ENCODE data around the gene VHLL.
A peak's percentile ranks its signal among the peaks of the same experiment; 100 is the strongest.
"Not testable (repeated sequence)": the region's sequence is repeated elsewhere in the genome, so short reads cannot be mapped to it uniquely, and the experiment has no call there.

Gene VHLL

DNA sequence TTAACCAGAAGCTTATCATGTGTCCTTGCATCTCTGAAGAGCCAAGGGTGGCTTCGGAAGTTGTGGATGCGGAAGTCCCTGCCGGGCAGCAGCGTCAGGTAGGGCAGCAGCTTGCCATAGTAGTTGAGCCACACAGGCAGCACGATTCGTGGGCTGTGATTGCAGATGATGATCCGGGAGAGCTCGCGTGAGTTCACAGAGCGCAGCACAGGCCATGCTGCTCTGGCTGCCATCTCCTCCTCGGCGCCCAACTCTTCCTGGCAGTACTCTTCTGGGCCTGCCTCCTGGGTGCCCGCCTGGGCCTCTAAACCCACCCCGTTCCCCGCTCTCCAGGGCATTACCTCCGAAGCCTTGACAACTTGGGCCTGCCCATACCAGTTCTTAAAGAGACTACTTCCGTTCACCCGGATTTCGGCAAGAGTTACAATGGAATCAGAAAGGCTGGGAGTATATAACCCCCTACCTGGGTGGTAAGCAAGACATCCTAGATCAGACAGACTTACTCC, at the start of gene VHLL:
TSS of gene VHLL (minus strand) at position 456 of the 506 bp plus-strand sequence. CDS start at position 338, 118 bp downstream.
- no peak for DNase-seq (ENCODE audit: low spot score)

DNA sequence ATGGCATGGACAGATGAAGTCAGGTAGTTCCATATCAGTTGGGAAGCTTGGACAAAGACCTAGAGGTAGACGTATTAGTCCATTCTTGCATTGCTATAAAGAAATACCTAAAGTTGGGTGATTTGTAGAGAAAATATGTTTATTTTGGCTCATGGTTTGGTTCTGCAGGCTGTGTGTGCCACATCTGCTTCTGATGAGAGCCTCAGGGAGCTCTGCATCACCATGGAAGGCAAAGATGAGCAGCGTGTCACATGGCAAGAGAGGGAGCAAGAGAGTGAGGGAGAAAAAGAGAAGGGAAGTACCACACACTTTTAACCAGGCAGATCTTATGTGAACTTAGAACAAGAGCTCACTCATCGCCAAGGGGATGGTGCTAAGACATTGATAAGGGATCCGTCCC, 48.2 kb upstream of the VHLL start:
- peak; percentile 71 for DNase-seq (ENCODE audit: low spot score)

DNA sequence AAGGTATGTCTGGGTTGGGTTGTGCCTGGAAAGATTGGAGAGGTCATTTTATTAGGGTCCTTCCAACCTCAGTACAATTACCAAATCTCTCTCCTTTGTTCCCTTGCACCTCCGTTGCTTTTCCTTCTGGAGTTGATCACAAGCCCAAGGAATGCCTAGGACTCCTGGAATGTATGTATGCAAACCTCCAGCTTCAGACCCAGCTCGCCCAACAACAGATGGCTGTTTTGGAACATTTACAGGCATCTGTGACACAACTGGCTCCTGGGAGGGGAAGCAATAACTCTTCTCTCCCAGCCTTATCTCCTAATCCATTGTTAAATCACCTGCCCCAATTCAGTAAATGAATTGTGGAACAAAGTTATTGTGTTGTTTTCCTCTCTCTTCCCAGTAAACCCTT, 47.5 kb upstream of the VHLL start:
- DNase-seq (ENCODE audit: low spot score) = peak; percentile 84

DNA sequence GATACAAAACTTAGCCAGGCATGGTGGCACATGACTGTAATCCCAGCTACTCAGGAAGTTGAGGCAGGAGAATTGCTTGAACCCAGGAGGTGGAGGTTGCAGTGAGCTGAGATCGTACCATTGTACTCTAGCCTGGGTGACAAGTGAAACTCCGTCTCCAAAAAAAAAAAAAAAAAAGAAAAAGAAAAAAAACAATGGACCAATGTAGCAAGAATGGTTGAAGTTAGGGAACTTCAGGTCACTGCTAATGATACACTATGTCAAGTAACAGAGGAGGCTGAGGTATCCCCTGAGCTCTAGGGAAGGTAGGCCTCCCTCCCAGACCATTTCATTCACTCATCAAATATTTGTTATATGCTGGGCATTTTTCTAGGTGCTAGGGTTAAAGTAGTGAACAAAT, 46.9 kb upstream of the VHLL start:
- DNase-seq (ENCODE audit: low spot score) = not testable (repeated sequence)

DNA sequence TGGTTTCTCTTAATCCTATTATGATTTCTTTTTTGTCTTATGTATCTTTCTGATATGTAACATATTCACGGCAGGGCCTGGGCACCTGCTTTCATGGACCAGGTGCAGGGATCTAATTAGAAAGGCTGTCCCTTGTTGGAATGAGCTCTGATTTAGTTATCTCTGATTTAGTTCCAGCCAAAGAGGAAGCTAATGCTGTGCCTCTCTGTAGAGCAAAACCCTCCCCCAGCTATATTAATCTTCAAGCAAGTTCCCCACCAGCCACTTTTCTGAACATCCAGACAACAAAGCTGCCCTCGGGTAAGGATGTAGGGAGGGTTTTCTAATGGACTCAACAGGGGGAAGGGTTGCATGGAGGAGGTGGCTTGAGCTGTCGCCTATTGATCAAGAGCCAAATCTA, 45.3 kb upstream of the VHLL start:
- DNase-seq (ENCODE audit: low spot score) = no peak

DNA sequence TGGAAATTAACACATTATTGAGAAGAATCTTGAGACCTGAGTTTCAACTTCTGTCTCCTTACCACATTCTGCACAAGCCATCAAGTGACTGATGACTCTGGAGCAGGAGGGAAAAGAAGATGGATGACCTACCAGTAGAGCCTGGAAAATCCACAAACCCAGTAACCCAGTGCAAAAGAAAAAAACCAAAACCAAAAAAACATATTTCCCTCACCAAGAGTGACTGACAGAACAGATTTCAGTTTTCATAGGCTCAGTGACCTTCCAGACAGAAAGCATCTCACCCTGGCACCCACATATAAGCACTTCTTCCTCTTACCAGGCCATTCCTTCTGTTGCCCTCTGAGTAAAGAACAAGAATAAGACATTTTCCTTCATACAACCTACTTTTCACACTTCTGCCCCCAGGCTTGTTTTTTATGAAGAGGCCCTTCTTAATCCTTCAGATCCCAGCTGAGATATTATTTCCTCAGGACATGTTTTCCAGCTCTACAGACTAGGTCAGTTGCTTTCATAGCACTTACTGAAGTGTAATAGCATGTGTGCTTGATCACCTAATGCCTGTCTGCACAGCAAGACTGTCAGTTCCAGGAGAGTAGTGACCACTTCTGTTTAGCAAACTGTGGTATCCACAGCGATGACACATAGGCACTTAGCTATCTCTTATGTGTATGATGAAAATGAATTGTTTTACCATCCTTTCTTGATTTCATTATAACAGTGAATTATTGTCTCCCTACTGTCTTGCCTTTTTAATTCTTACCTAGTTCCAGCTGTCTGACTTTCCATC, 43.3 kb upstream of the VHLL start:
- DNase-seq (ENCODE audit: low spot score) = no peak

DNA sequence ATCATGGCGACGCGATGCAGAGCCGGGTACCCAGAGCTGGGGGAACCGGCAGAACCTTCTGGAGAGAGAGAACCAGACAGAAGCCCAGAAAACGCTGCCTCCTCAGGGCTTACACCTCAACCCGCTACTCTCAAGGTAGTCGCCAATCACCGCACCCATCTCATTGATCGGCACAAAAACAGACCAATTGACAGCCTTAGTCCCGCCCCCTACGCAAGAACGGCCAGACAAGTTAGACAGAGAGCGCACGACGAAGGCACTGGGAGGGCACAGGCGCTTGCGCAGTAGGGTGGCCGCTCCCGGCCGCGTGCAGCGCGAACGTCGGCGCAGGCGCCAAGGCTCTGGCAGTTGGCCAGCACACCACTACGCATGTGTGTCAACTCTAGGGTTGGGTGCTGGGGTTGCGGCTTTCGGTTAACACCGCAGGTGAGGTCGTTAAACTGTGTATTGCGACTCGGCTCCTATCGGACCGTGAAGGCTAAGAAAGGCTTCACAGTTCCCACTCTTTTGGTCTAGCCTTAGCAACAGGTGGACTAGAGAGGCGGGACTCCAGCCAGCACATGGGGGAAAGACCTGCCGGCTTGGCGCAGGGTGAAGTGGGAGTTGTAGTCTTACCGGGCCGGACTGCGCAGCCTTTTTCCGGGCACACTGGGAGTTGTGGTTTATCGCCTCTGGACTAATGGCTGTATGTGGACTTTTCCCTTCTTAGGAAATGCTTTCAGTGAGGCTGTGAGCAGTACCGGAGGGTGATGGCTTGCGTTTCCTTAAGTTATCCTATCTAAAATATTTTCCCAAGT, 39.3 kb upstream of the VHLL start, which contains the start of the genes CCT3 and TSACC:
TSS of gene CCT3 (minus strand) at position 113 of the 797 bp plus-strand sequence. CDS start at position 5, 108 bp downstream.
TSS of gene TSACC (plus strand) at position 347 of the 797 bp plus-strand sequence. CDS start 1,232 bp downstream, outside the sequence.
- peak; percentile 100 for DNase-seq (ENCODE audit: low spot score)

DNA sequence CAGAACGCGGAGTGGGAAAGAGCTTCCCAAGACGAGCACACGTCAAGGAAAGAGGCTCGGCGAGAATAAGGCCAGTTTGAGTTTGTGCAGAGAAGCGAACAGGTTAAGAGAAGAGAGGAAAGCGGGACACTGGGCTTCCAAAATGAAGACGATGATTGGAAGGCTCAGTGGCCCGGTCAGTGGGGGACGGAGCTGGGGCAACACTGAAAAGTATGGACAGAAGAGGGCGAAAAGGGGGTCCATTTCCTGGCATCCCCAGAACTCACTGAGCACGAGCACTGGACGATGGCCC, 38.7 kb upstream of the VHLL start:
- no peak for DNase-seq (ENCODE audit: low spot score)

DNA sequence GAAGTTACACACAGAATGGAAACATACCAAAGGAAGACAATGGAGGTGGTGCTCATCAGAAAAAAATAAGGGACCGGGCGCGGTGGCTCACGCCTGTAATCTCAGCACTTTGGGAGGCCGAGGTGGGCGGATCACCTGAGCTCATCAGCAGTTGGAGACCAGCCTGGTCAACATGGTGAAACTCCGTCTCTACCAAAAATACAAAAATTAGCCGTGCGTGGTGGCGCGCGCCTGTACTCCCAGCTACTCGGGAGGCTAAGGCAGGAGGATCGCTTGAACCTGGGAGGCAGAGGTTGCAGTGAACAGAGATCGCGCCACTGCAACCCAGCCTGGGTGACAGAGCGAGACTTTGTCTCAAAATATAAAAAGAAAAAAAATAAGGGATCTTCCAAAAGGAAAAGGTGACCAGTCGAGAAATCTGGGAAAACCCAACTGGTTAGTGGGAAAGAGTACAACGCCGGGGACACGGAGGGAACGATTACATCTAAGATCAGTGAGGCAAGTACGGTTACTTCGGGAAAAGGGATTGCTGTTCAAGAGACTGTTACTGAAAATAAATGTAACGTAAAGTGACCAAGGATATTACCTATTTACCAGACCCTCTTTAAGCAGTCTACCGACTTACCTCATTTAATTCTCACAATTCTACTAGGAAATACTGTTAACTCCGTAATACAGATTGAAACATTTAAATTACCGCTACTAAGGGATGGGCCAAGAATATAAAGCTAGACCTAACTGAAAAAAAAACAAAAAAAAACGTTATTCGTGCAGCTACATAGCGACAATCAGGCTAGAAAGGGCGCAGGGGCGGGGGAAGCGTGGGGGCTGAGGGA, 38.2 kb upstream of the VHLL start:
- no peak for DNase-seq (ENCODE audit: low spot score)

DNA sequence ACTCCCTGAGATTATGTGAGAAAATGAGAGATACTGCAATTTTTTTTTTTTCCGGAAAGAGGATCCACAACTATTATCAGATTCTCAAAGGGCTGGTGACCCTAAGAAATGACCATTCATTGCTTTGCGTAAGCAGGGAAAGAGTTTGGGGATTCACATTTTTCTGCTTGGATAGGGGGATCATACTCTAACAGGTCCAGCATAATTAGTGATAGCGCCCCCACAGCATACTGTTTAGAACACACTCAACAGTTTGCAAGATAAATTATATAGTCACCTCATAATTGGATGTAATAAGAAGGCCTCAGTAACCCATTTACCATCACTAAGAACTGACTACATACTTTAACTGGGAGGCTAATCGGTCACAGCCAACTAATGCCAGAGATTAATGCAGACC, 37.1 kb upstream of the VHLL start:
- no peak for DNase-seq (ENCODE audit: low spot score)

DNA sequence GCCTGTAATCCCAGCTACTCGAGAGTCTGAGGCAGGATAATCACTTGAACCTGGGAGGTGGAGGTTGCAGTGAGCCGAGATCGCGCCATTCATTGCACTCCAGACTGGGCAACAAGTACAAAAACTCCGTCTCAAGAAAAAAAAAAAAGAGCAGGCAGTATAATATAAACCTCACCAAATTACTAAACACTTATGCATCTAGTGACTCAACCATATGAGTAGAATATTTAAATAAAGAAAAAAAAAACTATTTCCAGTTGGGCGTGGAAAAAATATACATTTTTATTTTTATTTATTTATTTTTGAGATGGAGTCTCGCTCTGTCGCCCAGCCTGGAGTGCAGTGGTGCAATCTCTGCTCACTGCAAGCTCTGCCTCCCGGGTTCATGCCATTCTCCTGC, 24.1 kb upstream of the VHLL start:
- not testable (repeated sequence) for DNase-seq (ENCODE audit: low spot score)

DNA sequence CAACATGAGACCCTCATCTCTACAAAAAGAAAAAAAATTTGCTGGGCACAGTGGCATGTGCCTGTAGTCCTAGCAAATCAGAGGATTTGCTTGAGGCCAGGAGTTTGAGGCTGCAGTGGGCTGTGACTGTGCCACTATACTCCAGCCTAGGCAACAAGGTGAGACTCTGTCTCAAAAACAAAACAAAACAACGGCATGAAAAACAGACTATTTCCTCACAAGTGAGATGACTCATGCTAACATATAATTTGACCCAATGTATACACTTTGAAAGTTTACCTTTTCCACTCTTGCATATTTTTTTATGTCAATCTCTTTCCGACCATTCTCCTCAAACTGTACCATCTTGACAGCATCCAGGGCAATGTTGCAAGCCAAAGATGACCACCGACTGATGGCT, 21.5 kb upstream of the VHLL start:
- no peak for DNase-seq (ENCODE audit: low spot score)

DNA sequence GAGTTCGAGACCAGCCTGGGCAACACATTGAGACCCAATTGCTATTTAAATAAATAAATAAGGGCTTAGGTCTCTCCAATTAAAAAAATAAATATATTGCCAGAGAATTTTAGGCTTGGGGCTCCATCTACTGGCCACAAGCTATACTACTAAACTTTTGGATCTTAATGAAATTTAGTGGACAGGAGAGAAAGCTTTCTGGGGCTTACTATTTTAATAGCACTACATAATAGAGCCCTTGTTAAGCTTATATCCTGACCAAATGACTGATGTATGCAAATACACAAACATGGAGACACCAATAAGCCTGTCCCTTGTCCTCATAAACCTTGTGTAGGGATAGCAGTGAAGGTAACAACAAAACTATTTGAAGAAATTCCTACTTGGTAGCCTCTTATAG, 20.6 kb upstream of the VHLL start:
- peak; percentile 46 for DNase-seq (ENCODE audit: low spot score)

DNA sequence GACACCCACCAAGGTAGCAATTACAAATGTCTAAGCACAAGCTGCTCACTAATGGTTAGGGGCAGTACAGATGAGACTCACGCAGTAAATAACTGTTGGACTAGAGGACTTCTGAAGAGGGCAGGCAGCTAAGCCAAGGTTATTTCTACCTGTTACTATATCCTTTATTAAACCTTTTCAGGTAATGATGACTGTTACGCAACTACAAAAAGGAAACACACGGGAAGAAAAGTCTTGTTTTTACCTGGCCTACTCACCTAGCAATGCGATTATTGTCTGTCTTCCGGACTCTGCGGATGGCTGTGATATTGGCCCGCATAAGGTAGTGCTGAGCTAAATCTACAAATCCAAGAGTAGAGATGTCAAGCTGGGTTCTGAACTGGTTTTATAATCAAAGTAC, 17.8 kb upstream of the VHLL start:
- no peak for DNase-seq (ENCODE audit: low spot score)

DNA sequence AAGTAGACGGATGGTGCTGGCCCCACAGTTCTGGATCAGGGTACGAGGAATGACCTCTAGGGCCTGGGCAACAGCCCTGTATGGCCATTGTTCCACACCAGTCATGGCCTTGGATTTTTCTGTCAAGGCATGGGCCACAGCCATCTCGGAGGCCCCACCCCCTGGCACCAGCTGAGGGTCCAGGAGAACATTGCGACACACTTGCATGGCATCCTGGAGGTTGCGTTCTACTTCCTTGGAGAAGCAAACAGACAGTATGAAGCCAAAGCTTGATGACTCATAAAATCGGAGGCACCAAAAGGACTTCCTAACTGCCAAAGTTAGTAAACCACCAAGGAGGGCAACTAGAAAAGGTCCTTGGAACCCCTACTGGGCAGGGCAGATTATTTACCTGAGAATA, 11.9 kb upstream of the VHLL start:
- peak; percentile 58 for DNase-seq (ENCODE audit: low spot score)

DNA sequence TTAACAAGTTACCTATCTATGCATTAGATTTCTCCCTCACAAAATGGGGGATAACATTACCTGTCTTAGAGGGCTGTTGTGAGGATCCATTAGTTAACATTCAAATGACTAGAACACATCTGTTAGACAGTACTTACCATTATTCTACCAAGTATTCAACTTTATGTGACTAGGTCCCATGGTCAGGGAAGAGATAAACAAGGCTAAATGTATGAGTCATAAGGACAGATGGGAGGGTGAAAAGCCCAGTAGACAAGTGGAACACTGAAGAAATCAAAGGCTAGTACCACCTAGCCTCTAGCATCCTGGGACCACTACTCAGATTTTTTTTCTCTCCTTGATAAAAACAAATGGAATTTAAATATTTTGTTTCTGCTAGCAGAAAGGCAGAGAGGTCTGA, 9.0 kb upstream of the VHLL start:
- peak; percentile 43 for DNase-seq (ENCODE audit: low spot score)

DNA sequence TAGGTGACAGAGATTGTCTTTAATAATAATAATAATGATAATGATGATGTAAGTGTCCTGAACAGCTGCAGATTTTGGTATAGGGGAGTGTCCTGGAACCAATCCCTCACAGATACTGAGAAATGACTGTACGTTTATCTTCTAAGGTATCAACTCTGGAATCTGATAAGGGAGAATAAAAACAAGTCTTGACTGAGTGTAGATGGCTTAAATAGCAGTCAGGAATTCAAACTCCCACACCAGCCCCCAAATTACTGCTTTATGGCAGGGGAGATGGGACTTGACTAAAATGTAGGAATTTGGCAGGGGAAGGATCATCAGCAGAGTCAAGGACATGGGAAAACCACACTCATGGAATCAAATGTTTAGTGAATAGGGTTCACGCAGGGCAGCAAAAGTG, 6.1 kb upstream of the VHLL start:
- no peak for DNase-seq (ENCODE audit: low spot score)

DNA sequence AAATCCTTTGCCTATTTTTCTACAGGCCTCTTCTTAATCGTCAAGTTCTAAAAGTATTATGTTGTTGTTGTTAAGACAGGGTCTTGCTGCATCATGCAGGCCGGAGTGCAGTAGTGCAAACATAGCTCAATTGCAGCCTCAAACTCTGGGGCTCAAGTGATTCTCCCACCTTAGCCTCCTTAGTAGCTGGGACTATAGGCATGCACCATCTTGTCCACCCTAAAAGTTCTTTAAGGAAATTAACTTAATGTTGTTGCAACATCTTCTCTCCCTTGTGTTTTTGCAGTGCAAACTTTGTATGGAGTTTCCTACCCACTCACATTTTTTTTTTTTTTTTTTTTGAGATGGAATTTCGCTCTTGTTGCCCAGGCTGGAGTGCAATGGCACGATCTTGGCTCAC, 4.1 kb upstream of the VHLL start:
- DNase-seq (ENCODE audit: low spot score) = no peak

DNA sequence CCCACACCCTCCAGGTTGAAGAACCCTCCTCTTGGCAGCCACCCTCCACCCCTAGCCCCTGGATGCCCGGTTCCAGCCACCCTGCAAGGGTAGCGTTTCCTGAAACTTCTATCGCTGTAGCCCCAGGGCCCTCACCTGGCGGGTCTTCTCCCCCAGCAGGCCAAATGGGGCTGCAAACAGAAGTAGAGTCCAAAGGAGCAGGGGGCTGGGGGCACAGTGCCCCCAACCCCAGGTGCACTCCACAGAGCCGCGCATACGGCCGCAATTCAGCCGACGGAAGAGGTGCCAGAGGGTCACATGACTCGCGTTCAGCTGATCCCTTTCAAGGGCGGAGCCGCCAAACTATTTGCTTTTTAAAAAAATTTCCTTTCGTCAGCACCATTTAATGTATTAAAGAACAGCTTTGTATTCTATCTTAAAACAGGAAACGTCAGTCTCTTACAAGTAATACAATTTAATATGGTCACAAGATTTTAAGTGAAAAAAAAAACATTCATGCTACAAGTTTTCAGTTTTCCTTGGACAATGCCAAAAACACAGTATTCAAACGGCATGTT, 3.6 kb downstream of the VHLL start, which contains the start of gene GLMP:
TSS of gene GLMP (minus strand) at position 289 of the 557 bp plus-strand sequence. CDS start at position 255, 34 bp downstream.
- DNase-seq (ENCODE audit: low spot score) = peak; percentile 70

DNA sequence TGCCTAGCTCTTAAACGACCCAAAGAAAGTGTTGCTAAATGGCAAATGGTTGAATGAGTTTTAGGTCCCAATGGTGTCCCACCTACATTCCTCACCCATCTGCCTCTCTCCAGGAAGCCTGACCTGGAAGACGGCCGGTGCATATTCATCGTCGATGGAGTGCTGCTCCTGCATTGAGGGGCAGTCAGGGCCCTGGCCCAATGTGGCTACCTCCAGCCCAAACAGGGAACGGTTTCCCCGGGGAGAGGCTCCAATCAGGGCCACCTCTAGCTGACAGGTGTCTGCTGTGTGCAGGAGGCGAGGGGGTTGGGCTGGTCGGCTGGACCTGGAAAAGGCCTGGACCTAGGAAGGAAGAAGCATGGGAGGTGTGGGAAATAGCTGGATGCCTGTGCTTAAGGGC, 5.2 kb downstream of the VHLL start:
- DNase-seq (ENCODE audit: low spot score) = no peak

DNA sequence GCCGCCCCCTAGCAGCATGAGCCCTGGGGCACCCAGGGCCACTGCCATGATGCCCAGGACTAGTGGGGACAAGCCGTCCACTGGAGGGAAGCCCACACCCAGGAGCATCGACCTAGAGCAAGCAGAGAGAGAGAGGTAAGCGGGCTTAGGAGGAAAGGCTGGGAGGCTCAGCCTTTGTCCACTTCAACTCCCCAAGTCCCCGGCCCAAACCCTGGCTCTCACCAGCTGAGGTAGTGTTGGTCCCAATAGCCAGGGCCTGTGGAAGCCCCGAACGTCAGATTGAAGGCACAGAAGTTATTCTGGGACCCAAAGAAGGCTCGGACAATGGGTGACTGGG, 6.0 kb downstream of the VHLL start:
- DNase-seq (ENCODE audit: low spot score) = no peak

Data from AG08395 (cell line).